IgD-negative memory B cell (primary cell): ENCODE data around the gene MPST. TPM values are rescaled to one million over a fixed set of nuclear protein-coding genes. Genes with fewer than 3 reads are reported as not detected.

Source experiments
- H3K27ac Mint-ChIP-seq, 3 donors: one replicate each; pipeline ENCODE4 v1.8.0; 2020 to 2022; ENCODE audit warnings: mild to moderate bottlenecking in 3 of 3, mixed read lengths in 3 of 3, moderate library complexity in 1 of 3
- H3K27me3 Mint-ChIP-seq: one replicate; pipeline ENCODE4 v1.8.0; 2021; ENCODE audit warnings: mixed read lengths
- H3K36me3 Mint-ChIP-seq: one replicate; pipeline ENCODE4 v1.8.0; 2020; ENCODE audit warnings: mild to moderate bottlenecking, mixed read lengths
- H3K4me1 Mint-ChIP-seq, 3 donors: one replicate each; pipeline ENCODE4 v1.8.0; 2020 to 2022; ENCODE audit warnings: mixed read lengths in 3 of 3, mild to moderate bottlenecking in 1 of 3
- H3K4me3 Mint-ChIP-seq, 4 donors: one replicate each; pipeline ENCODE4 v1.8.0; 2020 to 2022; ENCODE audit warnings: mild to moderate bottlenecking in 4 of 4, mixed read lengths in 4 of 4, moderate library complexity in 3 of 4
- H3K9me3 Mint-ChIP-seq, 3 donors: one replicate each; pipeline ENCODE4 v1.8.0; 2020 to 2021; ENCODE audit warnings: mixed read lengths in 3 of 3, mild to moderate bottlenecking in 1 of 3
- polyA plus RNA-seq: library from polyadenylated mRNA; unstranded; fragments of 300-500 nt; fragmentation: Illumina TruSeq; gene quantifications from one replicate; pipeline ENCODE4 v1.2.3, GENCODE V29; 2021

MPST gene
- polyA plus RNA-seq, 1 donor from 2014 or later, result 16.2 TPM

DNA sequence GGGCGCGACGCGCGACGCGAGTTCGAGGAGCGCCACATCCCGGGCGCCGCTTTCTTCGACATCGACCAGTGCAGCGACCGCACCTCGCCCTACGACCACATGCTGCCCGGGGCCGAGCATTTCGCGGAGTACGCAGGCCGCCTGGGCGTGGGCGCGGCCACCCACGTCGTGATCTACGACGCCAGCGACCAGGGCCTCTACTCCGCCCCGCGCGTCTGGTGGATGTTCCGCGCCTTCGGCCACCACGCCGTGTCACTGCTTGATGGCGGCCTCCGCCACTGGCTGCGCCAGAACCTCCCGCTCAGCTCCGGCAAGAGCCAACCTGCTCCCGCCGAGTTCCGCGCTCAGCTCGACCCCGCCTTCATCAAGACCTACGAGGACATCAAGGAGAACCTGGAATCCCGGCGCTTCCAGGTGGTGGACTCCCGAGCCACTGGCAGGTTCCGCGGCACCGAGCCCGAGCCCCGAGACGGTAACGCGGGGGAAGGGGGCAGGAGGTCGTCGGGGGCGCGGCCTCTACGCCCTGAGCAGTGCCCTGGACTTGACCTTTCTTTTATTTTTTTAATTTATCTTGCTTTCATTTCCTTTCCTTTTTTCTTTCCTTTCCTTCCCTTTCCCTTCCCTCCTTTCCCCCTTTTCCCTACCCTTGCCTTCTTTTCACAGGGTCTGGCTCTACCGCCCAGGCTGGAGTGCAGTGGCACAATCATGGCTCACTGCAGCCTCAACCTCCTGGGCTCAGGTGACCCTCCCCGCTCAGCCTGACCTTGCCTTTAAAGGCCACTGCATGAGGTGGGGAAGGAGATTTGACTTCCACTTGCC, 5.0 kb downstream of the MPST start:
- Mint-ChIP-seq H3K9me3 (no peaks in the 10 kb centered on the region), H3K27ac (peak overlapping the region in 1 of 3 donors; percentile 94), H3K36me3 (peaks cover 4% of the 10 kb centered on the region), H3K4me1 (peaks cover 5 to 6% (median 6%) of the 10 kb centered on the region in 3 donors), H3K4me3 (no peak overlapping the region), H3K27me3 (no peaks in the 10 kb centered on the region)

DNA sequence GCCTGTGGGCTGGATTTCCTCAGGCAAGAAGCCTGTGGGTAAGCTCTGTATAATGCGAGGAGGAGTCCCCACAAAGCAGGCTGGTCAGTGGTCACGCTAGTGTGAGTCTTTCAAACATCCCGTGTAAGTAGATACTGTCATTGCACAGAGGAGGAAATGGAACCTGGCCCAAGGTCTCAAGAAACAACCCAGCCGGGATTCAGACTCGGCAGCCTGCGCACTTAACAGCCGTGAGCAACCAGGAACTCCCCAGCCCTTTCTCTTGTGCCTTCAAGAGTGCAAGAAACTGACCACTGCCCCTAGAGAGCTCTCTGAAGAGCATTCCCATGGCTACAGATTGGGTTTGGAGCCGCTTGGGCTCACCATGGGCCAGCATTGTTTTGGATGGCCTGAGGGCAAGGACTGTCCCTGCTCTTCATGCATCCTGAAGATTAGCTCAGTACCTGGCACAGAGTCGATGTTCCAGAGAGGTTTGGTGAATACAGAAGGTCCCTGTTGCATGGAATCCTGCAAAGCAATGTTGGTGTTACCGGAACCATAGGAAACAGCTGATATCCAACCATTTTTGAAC, 6.0 kb downstream of the MPST start:
- Mint-ChIP-seq H3K9me3 (no peaks in the 10 kb centered on the region), H3K4me1 (peaks cover 4 to 6% (median 5%) of the 10 kb centered on the region in 3 donors), H3K27ac (peak overlapping the region in 1 of 3 donors; percentile 94), H3K27me3 (no peaks in the 10 kb centered on the region), H3K4me3 (no peak overlapping the region), H3K36me3 (peaks cover 4% of the 10 kb centered on the region)

- Mint-ChIP-seq H3K4me1 (peaks cover 4 to 6% (median 5%) of the 10 kb centered on the region in 3 donors), H3K9me3 (no peaks in the 10 kb centered on the region), H3K4me3 (no peak overlapping the region), H3K27me3 (no peaks in the 10 kb centered on the region), H3K27ac (no peak overlapping the region), H3K36me3 (peaks cover 4% of the 10 kb centered on the region)
Observed at GRCh38 chr22:37026325-37026724, 6.8 kb downstream of the MPST start.

GRCh38 chr22:37027556-37027955, 8.0 kb downstream of the MPST start:
- H3K27me3 Mint-ChIP-seq, result no peaks in the 10 kb centered on the region
- H3K9me3 Mint-ChIP-seq, result no peaks in the 10 kb centered on the region
- no peak overlapping the region for H3K4me3 Mint-ChIP-seq
- H3K4me1 Mint-ChIP-seq, result no peaks in the 10 kb centered on the region
- no peak overlapping the region for H3K27ac Mint-ChIP-seq
- H3K36me3 Mint-ChIP-seq, result peaks cover 4% of the 10 kb centered on the region

- H3K27ac Mint-ChIP-seq, result no peak overlapping the region
- no peak overlapping the region for H3K4me3 Mint-ChIP-seq
- H3K27me3 Mint-ChIP-seq, result no peaks in the 10 kb centered on the region
- peaks cover 6% of the 10 kb centered on the region for H3K36me3 Mint-ChIP-seq
- H3K4me1 Mint-ChIP-seq, result no peaks in the 10 kb centered on the region
- no peaks in the 10 kb centered on the region for H3K9me3 Mint-ChIP-seq
Observed at GRCh38 chr22:37028692-37029674, 9.4 kb downstream of the MPST start.

GRCh38 chr22:37030560-37031281, 11.2 kb downstream of the MPST start:
- Mint-ChIP-seq H3K27me3 (peaks cover 8% of the 10 kb centered on the region), H3K27ac (no peak overlapping the region), H3K36me3 (peaks cover 5% of the 10 kb centered on the region), H3K4me3 (no peak overlapping the region), H3K4me1 (no peaks in the 10 kb centered on the region), H3K9me3 (no peaks in the 10 kb centered on the region)

- no peak overlapping the region for H3K27ac Mint-ChIP-seq
- H3K4me1 Mint-ChIP-seq, result no peaks in the 10 kb centered on the region
- H3K36me3 Mint-ChIP-seq, result peaks cover 2% of the 10 kb centered on the region
- H3K9me3 Mint-ChIP-seq, result no peaks in the 10 kb centered on the region
- no peak overlapping the region for H3K4me3 Mint-ChIP-seq
- peaks cover 13% of the 10 kb centered on the region for H3K27me3 Mint-ChIP-seq
Observed at GRCh38 chr22:37032134-37032534, 12.6 kb downstream of the MPST start.

- Mint-ChIP-seq H3K4me3 (no peak overlapping the region), H3K27ac (no peak overlapping the region), H3K27me3 (peaks cover 17% of the 10 kb centered on the region), H3K4me1 (no peaks in the 10 kb centered on the region), H3K36me3 (peaks cover 2% of the 10 kb centered on the region), H3K9me3 (no peaks in the 10 kb centered on the region)
Observed at GRCh38 chr22:37032535-37033460, 13.3 kb downstream of the MPST start.

DNA sequence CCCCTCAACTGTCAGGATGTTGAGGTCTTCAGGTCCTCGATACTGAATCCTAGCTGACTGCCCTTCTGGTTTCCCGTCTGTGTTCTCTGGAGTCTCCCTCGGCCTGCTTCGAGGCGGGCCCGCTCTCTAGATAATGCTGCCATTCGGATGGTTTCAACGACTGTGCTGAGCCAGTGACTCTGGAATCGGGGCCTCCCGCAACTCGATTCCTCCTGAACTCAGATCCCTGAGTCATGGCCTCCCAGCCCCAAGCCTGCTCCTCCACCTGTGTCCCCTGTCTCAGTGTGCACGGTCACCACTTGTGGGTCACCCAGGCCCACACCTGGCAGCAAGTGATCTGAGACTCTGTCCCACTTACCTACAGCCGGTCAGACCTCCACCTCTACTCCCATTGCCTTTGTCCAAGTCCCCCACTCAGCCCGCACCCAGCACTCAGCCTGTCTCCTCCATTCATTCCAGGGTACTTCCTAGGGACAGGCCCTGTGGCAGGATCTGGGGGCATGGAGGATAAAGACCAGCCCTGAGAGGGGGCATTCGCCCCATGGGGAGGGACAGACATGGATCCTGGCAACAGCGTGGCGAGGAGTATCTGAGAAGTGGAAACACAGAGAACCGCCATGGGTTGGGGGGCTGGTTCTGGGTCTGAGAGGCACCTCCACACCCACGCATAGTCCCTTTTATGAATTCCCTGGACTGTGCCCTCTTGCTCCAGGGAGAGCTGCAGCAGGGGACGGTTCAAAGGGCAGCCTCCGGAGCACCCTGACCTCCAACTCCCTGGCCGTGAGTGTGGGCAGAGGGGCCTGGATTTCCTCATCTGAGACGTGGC, 14.3 kb downstream of the MPST start:
- H3K4me3 Mint-ChIP-seq, result no peak overlapping the region
- peaks cover 17% of the 10 kb centered on the region for H3K27me3 Mint-ChIP-seq
- H3K27ac Mint-ChIP-seq, result peak overlapping the region in 1 of 3 donors; percentile 86
- no peaks in the 10 kb centered on the region for H3K9me3 Mint-ChIP-seq
- H3K36me3 Mint-ChIP-seq, result peaks cover 2% of the 10 kb centered on the region
- H3K4me1 Mint-ChIP-seq, result no peaks in the 10 kb centered on the region

DNA sequence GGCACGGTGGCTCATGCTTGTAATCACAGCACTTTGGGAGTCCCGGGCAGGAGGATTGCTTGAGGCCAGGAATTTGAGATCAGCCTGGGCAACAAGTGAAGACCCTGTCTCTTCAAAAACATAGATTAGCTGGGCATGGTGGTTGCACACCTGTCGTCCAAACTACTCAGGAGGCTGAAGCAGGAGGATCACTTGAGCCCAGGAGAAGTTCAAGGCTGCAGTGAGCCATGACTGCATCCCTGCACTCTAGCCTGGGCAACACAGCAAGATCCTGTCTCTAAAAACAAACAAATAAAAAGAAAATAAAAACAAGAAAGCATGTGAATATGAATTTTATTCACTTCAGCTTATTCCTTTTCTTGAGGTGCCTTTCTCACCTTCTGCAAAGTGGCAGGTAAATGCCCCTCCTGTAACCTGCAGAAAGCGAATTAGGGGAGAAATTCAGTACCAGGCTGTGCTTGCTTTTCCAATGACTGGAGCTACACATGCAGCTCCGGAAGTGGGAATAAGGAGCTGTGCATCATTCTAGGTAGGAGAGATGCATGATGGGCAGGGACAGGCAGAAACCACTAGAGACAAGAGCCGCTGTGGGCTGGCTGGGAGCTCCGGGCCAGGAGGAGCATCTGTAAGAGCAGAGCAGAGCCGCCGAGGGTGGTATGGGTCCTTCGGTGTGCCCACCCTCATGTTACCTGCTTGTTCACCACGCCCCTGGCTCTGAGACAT, 17.3 kb downstream of the MPST start:
- Mint-ChIP-seq H3K27me3 (peaks cover 24% of the 10 kb centered on the region), H3K9me3 (peaks cover 0 to 1% (median 0%) of the 10 kb centered on the region in 3 donors), H3K36me3 (peaks cover 2% of the 10 kb centered on the region), H3K27ac (no peak overlapping the region), H3K4me3 (no peak overlapping the region), H3K4me1 (no peaks in the 10 kb centered on the region)

DNA sequence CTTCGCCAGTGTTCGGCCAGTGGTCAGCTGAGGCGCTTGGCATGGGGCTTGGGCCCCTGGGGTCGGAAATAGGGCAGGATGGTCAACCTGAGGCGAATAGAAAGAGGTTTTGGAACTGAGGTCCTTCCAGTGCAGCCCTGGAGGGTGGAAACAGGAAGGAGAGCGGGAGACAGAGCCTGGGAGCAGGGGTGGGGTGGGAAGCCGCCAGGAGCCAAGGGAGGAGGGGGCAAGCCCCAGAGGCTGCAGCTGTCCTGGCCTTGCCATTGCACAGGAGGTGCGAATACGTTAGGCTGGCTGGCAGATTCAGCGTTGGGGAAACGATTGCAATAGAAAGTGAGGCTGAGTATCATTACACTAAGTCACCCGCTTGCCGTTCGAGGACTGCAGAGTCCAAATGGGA, 18.1 kb downstream of the MPST start:
- H3K27ac Mint-ChIP-seq, result no peak overlapping the region
- H3K9me3 Mint-ChIP-seq, result peaks cover 0 to 1% (median 0%) of the 10 kb centered on the region in 3 donors
- H3K36me3 Mint-ChIP-seq, result peaks cover 2% of the 10 kb centered on the region
- H3K27me3 Mint-ChIP-seq, result peaks cover 24% of the 10 kb centered on the region
- no peak overlapping the region for H3K4me3 Mint-ChIP-seq
- no peaks in the 10 kb centered on the region for H3K4me1 Mint-ChIP-seq

DNA sequence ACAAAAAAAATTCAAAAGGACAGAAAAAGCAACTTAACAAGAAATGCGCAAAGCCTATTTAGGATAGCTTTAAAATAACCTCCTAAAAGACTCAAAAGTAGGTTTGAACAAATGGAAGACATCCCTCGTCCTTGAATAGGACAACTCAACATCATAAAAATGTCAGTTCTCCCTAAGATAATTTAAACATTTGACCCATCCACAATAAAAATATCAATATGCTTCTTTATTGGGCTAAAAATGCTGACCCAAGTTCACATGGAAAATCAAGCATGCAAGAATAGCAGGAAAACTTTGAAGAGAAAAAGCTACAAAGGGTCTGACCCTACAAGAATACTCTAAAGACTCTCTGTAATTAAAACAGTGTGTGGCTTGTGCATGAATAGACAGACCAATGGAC, 19.9 kb downstream of the MPST start:
- Mint-ChIP-seq H3K4me1 (no peaks in the 10 kb centered on the region), H3K9me3 (peaks cover 0 to 1% (median 0%) of the 10 kb centered on the region in 3 donors), H3K27me3 (peaks cover 24% of the 10 kb centered on the region), H3K4me3 (no peak overlapping the region), H3K36me3 (no peaks in the 10 kb centered on the region), H3K27ac (no peak overlapping the region)
